HFFc6 (cell line): Measurements from ENCODE around the gene NAV2. TPM values are rescaled to one million over a fixed set of nuclear protein-coding genes. Genes with fewer than 3 reads are reported as not detected.

Experiments used
- DNase-seq: peaks from one replicate; pipeline ENCODE4 v3.0.0-alpha.2; 2018
- H3K27ac Mint-ChIP-seq: 2 replicates; pipeline ENCODE4 v1.8.0; 2020; ENCODE audit warnings: mild to moderate bottlenecking, mixed read lengths
- H3K27me3 Mint-ChIP-seq: 2 replicates; pipeline ENCODE4 v1.8.0; 2021; ENCODE audit warnings: mild to moderate bottlenecking, moderate library complexity, mixed read lengths; ENCODE audit not compliant: insufficient read depth
- H3K36me3 Mint-ChIP-seq: 2 replicates; pipeline ENCODE4 v1.8.0; 2021; ENCODE audit warnings: low read depth, mixed read lengths
- H3K4me1 Mint-ChIP-seq: 2 replicates; pipeline ENCODE4 v1.8.0; 2020; ENCODE audit warnings: low read depth, mixed read lengths
- H3K4me3 Mint-ChIP-seq: 2 replicates; pipeline ENCODE4 v1.8.0; 2020; ENCODE audit warnings: mild to moderate bottlenecking, moderate library complexity, mixed read lengths
- H3K9me3 Mint-ChIP-seq: 2 replicates; pipeline ENCODE4 v1.8.0; 2020; ENCODE audit warnings: mild to moderate bottlenecking, mixed read lengths
- CTCF ChIP-seq: fragments of 200-600 bp; sonication (generic); IDR thresholded peaks from 2 replicates; pipeline ENCODE4 v1.5.0; 2021; ENCODE audit warnings: antibody characterized with exemption, mild to moderate bottlenecking
- total RNA-seq, 6 experiments: library from RNA; stranded (reverse); fragmentation: NEBNext Ultra II Directional; extraction: Animal tissue kit (Norgen Biotek cat#: 25700); gene quantifications; 2 replicates in 1 of 6; 3 replicates in 5 of 6; pipeline ENCODE4 v1.2.3, GENCODE V29; 2021

NAV2 gene
- total RNA-seq, 6 experiments from 2014 or later = 12.4 to 34.9 (median 31.8) TPM

GRCh38 chr11:19821412-19821875 is 108.8 kb downstream of the NAV2 start:
- H3K27me3 Mint-ChIP-seq = no peaks in the 10 kb centered on the region
- no peak overlapping the region for H3K4me3 Mint-ChIP-seq
- H3K36me3 Mint-ChIP-seq = peaks cover 9% of the 10 kb centered on the region; the same call in 1 of the 2 replicates
- peaks cover 33% of the 10 kb centered on the region for H3K4me1 Mint-ChIP-seq
- DNase-seq = no peak
- no peaks in the 10 kb centered on the region for H3K9me3 Mint-ChIP-seq
- no peak for TF ChIP-seq CTCF
- no peak overlapping the region for H3K27ac Mint-ChIP-seq

GRCh38 chr11:19821993-19822392 is 109.4 kb downstream of the NAV2 start:
- no peak for TF ChIP-seq CTCF
- Mint-ChIP-seq H3K4me3 (no peak overlapping the region), H3K27ac (no peak overlapping the region), H3K27me3 (no peaks in the 10 kb centered on the region; the same call in 1 of the 2 replicates), H3K9me3 (no peaks in the 10 kb centered on the region), H3K36me3 (peaks cover 13% of the 10 kb centered on the region; the same call in 1 of the 2 replicates), H3K4me1 (peaks cover 31% of the 10 kb centered on the region)
- DNase-seq = no peak

GRCh38 chr11:19822531-19822930 is 109.9 kb downstream of the NAV2 start:
- Mint-ChIP-seq H3K27me3 (no peaks in the 10 kb centered on the region; the same call in 1 of the 2 replicates), H3K4me3 (no peak overlapping the region), H3K9me3 (no peaks in the 10 kb centered on the region), H3K27ac (no peak overlapping the region), H3K36me3 (peaks cover 14% of the 10 kb centered on the region; the same call in 1 of the 2 replicates), H3K4me1 (peaks cover 31% of the 10 kb centered on the region)
- TF ChIP-seq CTCF = no peak
- DNase-seq = no peak

- no peak for TF ChIP-seq CTCF
- no peak overlapping the region for H3K4me3 Mint-ChIP-seq
- H3K27ac Mint-ChIP-seq = peak overlapping the region; percentile 47
Measured at GRCh38 chr11:19826606-19827005, 114.0 kb downstream of the NAV2 start.

GRCh38 chr11:19827399-19828135 is 114.9 kb downstream of the NAV2 start:
- H3K4me1 Mint-ChIP-seq = peaks cover 10% of the 10 kb centered on the region
- TF ChIP-seq CTCF = no peak
- H3K9me3 Mint-ChIP-seq = no peaks in the 10 kb centered on the region
- no peak for DNase-seq
- no peak overlapping the region for H3K27ac Mint-ChIP-seq
- peaks cover 19% of the 10 kb centered on the region for H3K36me3 Mint-ChIP-seq
- no peak overlapping the region for H3K4me3 Mint-ChIP-seq
- no peaks in the 10 kb centered on the region; the same call in 1 of the 2 replicates for H3K27me3 Mint-ChIP-seq

More at GRCh38 chr11:19826606-19827005, 114.0 kb downstream of the NAV2 start:
- peaks cover 10% of the 10 kb centered on the region for H3K4me1 Mint-ChIP-seq
- no peaks in the 10 kb centered on the region for H3K9me3 Mint-ChIP-seq
- no peaks in the 10 kb centered on the region; the same call in 1 of the 2 replicates for H3K27me3 Mint-ChIP-seq
- no peak for DNase-seq
- H3K36me3 Mint-ChIP-seq = peaks cover 13% of the 10 kb centered on the region; the same call in 1 of the 2 replicates
